ENCODE data around the gene TRAF7. TPM values are rescaled to one million over a fixed set of nuclear protein-coding genes. Genes with fewer than 3 reads are reported as not detected.
A peak's percentile ranks its signal among the peaks of the same experiment; 100 is the strongest.

TRAF7 gene
- total RNA-seq, 1 donor = 56.1 TPM

DNA sequence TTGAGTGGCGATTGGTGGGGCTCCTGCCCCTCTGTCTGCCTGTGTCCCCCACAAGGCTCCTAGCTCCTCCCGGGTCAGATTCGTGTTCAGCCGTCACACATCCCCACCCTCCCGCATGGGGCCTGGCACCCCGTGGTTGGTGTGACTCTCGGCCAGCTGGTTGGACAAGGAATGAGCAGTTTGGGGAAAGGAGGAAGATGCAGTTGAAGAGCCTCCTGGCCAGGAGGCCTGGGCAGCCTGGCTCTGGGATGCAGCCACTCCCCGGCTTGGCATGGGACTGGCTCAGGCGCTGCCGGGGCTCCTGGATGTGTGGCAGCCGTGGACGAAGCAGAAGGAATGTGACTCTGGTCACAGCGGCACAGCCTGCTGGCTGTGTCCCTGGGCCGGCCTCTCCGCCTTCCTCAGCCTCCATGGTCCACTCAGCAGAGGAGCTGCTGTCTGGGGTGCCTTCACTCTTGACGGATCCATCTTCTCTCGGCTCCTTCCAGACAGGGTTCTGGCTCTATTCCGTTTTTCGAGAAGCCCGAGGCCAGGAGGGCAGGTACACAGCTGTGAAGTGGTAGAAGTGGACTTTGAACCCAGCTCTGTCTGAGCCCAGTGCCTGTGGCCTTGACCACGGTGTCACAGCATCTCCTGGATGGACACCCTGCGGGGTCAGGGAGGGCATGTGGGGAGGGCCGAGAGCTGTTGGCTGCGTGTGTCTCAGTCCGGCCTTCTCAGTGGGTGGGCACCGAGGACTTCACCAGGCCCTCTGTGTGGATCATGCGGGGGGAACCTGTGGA lies 2.1 kb downstream of the TRAF7 start:
- TF ChIP-seq, protein P1, sequence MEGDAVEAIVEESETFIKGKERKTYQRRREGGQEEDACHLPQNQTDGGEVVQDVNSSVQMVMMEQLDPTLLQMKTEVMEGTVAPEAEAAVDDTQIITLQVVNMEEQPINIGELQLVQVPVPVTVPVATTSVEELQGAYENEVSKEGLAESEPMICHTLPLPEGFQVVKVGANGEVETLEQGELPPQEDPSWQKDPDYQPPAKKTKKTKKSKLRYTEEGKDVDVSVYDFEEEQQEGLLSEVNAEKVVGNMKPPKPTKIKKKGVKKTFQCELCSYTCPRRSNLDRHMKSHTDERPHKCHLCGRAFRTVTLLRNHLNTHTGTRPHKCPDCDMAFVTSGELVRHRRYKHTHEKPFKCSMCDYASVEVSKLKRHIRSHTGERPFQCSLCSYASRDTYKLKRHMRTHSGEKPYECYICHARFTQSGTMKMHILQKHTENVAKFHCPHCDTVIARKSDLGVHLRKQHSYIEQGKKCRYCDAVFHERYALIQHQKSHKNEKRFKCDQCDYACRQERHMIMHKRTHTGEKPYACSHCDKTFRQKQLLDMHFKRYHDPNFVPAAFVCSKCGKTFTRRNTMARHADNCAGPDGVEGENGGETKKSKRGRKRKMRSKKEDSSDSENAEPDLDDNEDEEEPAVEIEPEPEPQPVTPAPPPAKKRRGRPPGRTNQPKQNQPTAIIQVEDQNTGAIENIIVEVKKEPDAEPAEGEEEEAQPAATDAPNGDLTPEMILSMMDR (IDR thresholded peaks at IDR 0.05; ENCODE audit: extremely low read depth, low read depth, low read length) = no peak
- Histone ChIP-seq H3K27ac (ENCODE audit: low read depth, low read length) (peak overlapping the region; percentile 98), H3K27me3 (ENCODE audit: insufficient read depth, low read length) (no peaks in the 10 kb centered on the region), H2AFZ (ENCODE audit: low read length) (no peak overlapping the region), H3K9me3 (ENCODE audit: low read depth, low read length) (no peaks in the 10 kb centered on the region), H3K36me3 (ENCODE audit: insufficient read depth, low read length) (peaks cover 16% of the 10 kb centered on the region), H3K4me2 (ENCODE audit: insufficient read depth, low read length) (peak overlapping the region; percentile 100), H4K20me1 (ENCODE audit: insufficient read depth, low read length) (peaks cover 73% of the 10 kb centered on the region), H3K79me2 (ENCODE audit: insufficient read depth, low read length) (peaks cover 93% of the 10 kb centered on the region), H3K4me1 (ENCODE audit: insufficient read depth, low read length) (peaks cover 54% of the 10 kb centered on the region), H3K4me3 (ENCODE audit: insufficient read depth, low read length) (peak overlapping the region; percentile 91)
- peak; percentile 81 for DNase-seq (ENCODE audit: insufficient read length, low spot score, missing footprints)

DNA sequence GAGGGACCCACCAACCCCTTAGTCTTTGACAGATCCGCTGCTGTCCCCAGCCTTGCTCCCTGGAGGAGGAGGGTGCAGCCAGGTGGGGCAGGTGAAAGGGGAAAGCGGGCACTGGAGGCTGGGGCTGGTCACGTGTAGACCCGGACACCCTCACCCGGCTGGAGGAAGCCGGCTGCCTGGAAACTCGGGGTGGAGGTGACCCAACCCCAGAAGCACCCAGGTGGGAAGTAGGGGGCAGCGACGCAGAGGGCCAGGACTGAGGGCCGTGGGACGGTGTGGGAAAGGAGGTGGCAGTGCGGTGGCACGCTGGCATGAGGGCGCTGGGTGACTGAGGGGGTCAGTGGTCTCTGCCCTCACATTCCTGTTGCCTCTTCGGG lies 2.7 kb downstream of the TRAF7 start:
- peaks cover 10% of the 10 kb centered on the region for H3K36me3 ChIP-seq (ENCODE audit: insufficient read depth, low read length)
- H3K9me3 ChIP-seq (ENCODE audit: low read depth, low read length) = no peaks in the 10 kb centered on the region
- H3K27me3 ChIP-seq (ENCODE audit: insufficient read depth, low read length) = no peaks in the 10 kb centered on the region
- H4K20me1 ChIP-seq (ENCODE audit: insufficient read depth, low read length) = peaks cover 72% of the 10 kb centered on the region
- peaks cover 49% of the 10 kb centered on the region for H3K4me1 ChIP-seq (ENCODE audit: insufficient read depth, low read length)
- peaks cover 93% of the 10 kb centered on the region for H3K79me2 ChIP-seq (ENCODE audit: insufficient read depth, low read length)
- TF ChIP-seq, protein P1 (IDR thresholded peaks at IDR 0.05; ENCODE audit: extremely low read depth, low read depth, low read length) = no peak
- H3K4me2 ChIP-seq (ENCODE audit: insufficient read depth, low read length) = peak overlapping the region; percentile 72
- no peak overlapping the region for H2AFZ ChIP-seq (ENCODE audit: low read length)
- peak overlapping the region; percentile 98 for H3K27ac ChIP-seq (ENCODE audit: low read depth, low read length)
- H3K4me3 ChIP-seq (ENCODE audit: insufficient read depth, low read length) = no peak overlapping the region
- DNase-seq (ENCODE audit: insufficient read length, low spot score, missing footprints) = no peak

DNA sequence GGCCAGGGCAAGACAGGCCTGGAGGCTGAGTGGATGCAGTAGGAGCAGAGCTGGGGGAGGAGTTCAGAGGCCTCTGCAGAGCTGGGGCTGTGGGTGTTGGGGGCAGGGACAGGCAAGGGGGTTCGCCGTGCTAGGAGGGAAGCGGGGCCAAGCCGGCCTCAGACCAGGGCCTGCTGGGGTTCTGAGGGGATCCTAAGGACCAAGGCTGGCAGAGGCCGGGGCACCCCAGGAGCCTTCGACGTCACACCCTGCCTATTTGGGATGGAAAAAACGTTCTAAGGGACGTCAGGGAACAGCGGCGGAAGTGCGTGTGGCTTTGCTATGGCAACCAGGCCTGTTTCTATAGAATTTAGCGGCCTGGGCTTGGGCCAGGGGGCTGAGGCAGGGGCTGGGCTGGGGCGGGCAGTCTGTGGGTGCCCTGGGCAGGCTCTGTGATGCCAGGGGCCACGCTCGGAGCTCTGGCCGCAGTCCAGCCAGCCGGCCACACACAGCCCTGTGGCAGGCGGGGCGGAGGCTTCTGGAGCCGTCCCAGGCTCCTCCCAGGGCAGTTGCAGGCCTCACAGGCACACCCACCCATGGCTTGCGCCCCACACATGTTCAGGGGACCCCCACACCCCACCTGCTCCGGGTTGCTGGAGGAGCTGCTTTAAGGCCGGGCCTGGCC lies 3.7 kb downstream of the TRAF7 start:
- H2AFZ ChIP-seq (ENCODE audit: low read length) = peak overlapping the region; percentile 1
- TF ChIP-seq, protein P1 (IDR thresholded peaks at IDR 0.05; ENCODE audit: extremely low read depth, low read depth, low read length) = no peak
- peak overlapping the region; percentile 98 for H3K27ac ChIP-seq (ENCODE audit: low read depth, low read length)
- peaks cover 93% of the 10 kb centered on the region for H3K79me2 ChIP-seq (ENCODE audit: insufficient read depth, low read length)
- H3K27me3 ChIP-seq (ENCODE audit: insufficient read depth, low read length) = no peaks in the 10 kb centered on the region
- H3K4me3 ChIP-seq (ENCODE audit: insufficient read depth, low read length) = peak overlapping the region; percentile 44
- H3K9me3 ChIP-seq (ENCODE audit: low read depth, low read length) = no peaks in the 10 kb centered on the region
- H4K20me1 ChIP-seq (ENCODE audit: insufficient read depth, low read length) = peaks cover 66% of the 10 kb centered on the region
- H3K4me2 ChIP-seq (ENCODE audit: insufficient read depth, low read length) = peak overlapping the region; percentile 72
- H3K4me1 ChIP-seq (ENCODE audit: insufficient read depth, low read length) = peaks cover 41% of the 10 kb centered on the region
- DNase-seq (ENCODE audit: insufficient read length, low spot score, missing footprints) = peak; percentile 98
- no peaks in the 10 kb centered on the region for H3K36me3 ChIP-seq (ENCODE audit: insufficient read depth, low read length)

DNA sequence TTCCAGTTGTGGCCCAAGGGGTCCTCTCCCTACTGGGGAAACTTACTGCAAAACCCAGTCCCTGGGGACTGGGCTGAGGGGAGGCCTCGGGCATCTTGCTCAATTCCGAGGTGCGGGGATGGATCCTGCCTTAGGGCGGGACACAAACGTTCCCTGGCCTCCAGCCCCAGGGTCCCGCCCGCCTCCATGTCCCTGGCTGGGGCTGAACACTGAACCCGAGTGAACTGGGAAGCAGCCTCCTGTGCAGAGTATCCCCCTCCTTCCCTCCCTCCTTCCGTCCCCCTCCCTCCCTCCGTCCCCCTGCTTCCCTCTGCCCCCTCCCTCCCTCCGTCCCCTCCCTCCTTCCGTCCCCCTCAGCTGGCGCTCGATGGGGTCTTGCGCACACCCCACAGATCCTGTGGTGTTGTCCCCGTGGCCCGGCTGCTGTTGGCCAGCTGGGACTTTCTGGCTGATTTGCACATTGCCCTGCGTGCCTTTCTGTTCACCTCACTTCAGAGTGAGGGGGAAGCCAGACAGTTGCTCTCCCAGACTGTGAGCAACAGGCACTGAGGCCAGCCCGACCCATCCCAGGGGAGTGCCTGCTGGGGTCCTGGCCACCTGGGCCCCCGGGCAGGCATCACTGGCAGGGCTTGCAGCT lies 5.5 kb downstream of the TRAF7 start:
- Histone ChIP-seq H3K4me1 (ENCODE audit: insufficient read depth, low read length) (peaks cover 40% of the 10 kb centered on the region), H3K4me2 (ENCODE audit: insufficient read depth, low read length) (peak overlapping the region; percentile 18), H3K9me3 (ENCODE audit: low read depth, low read length) (no peaks in the 10 kb centered on the region), H3K27me3 (ENCODE audit: insufficient read depth, low read length) (no peaks in the 10 kb centered on the region), H3K4me3 (ENCODE audit: insufficient read depth, low read length) (no peak overlapping the region), H2AFZ (ENCODE audit: low read length) (no peak overlapping the region), H3K79me2 (ENCODE audit: insufficient read depth, low read length) (peaks cover 96% of the 10 kb centered on the region), H3K36me3 (ENCODE audit: insufficient read depth, low read length) (peaks cover 4% of the 10 kb centered on the region), H4K20me1 (ENCODE audit: insufficient read depth, low read length) (peaks cover 63% of the 10 kb centered on the region), H3K27ac (ENCODE audit: low read depth, low read length) (peak overlapping the region; percentile 53)
- TF ChIP-seq, protein P1 (IDR thresholded peaks at IDR 0.05; ENCODE audit: extremely low read depth, low read depth, low read length) = no peak
- peak; percentile 95 for DNase-seq (ENCODE audit: insufficient read length, low spot score, missing footprints)

Measured in osteoblast (primary cell).